Panc1 (cell line): ENCODE data around the gene BEX2. TPM values are rescaled to one million over a fixed set of nuclear protein-coding genes. Genes with fewer than 3 reads are reported as not detected.
"Not testable (repeated sequence)": the region's sequence is repeated elsewhere in the genome, so short reads cannot be mapped to it uniquely, and the experiment has no call there.

Experiments
- ATAC-seq: fragments of 200-7000 bp; cut with Tn5 transposase; 2 replicates; pipeline ENCODE4 v1.9.1; 2020; ENCODE audit warnings: mild to moderate bottlenecking, moderate library complexity
- Bru-seq: library from RNA; stranded (reverse); fragments of 400-500 nt; gene quantifications from one replicate; lab custom pipeline; 2021; lab: Mats Ljungman, UMichigan
- BruChase-seq, 2 experiments: library from RNA; stranded (reverse); fragments of 400-500 nt; gene quantifications; one replicate each; lab custom pipeline; 2021; lab: Mats Ljungman, UMichigan
- BruUV-seq: library from RNA; stranded (reverse); fragments of 400-500 nt; replicated peaks from 2 replicates; lab custom pipeline; 2021; lab: Mats Ljungman, UMichigan
- CTCF ChIA-PET: fragments of 300-600 bp; sonication (Branson Sonifier 250); formaldehyde crosslinking; loops from one replicate; lab custom pipeline; 2022; ENCODE audit warnings: antibody characterized with exemption; lab: Charles Lee
- POLR2A ChIA-PET: fragments of 300-600 bp; sonication (Branson Sonifier 250); formaldehyde crosslinking; loops from one replicate; lab custom pipeline; 2022; ENCODE audit warnings: antibody characterized with exemption; lab: Charles Lee
- DNase-seq: peaks from one replicate; pipeline ENCODE4 v3.0.0-alpha.2; 2010; ENCODE audit warnings: low read depth, low spot score
- H3K27ac ChIP-seq: 2 replicates; pipeline ENCODE4 v1.5.1; 2011; ENCODE audit warnings: mild to moderate bottlenecking, low read length, inconsistent platforms
- H3K27me3 ChIP-seq: fragments of 200-500 bp; sonication (Bioruptor generic); 2 replicates; pipeline ENCODE4 v1.6.0; 2014; ENCODE audit warnings: low read length, inconsistent platforms; ENCODE audit not compliant: control insufficient read depth, insufficient read depth
- H3K36me3 ChIP-seq: fragments of 200-500 bp; sonication (Bioruptor generic); 2 replicates; pipeline ENCODE4 v1.5.1; 2014; ENCODE audit warnings: inconsistent platforms, mild to moderate bottlenecking, low read length, moderate library complexity; ENCODE audit not compliant: control insufficient read depth, insufficient read depth
- H3K4me1 ChIP-seq: 2 replicates; pipeline ENCODE4 v1.5.1; 2011; ENCODE audit warnings: inconsistent platforms, mild to moderate bottlenecking, low read length, moderate library complexity; ENCODE audit not compliant: control insufficient read depth, insufficient read depth
- H3K4me3 ChIP-seq, 2 experiments: 2 replicates each; pipeline ENCODE4 v1.5.1; 2011 to 2012; ENCODE audit warnings: low read depth in 2 of 2, low read length in 2 of 2, mild to moderate bottlenecking in 2 of 2, inconsistent platforms in 1 of 2, moderate library complexity in 1 of 2
- H3K9me3 ChIP-seq: fragments of 200-500 bp; sonication (Bioruptor generic); 2 replicates; pipeline ENCODE4 v1.5.1; 2014; ENCODE audit warnings: low read depth, mild to moderate bottlenecking, inconsistent platforms, low read length, moderate library complexity; ENCODE audit not compliant: control insufficient read depth, insufficient read depth
- POLR2AphosphoS5 ChIP-seq: IDR thresholded peaks from 2 replicates; pipeline ENCODE4 v1.6.1; 2012; ENCODE audit warnings: mild to moderate bottlenecking, low read depth, low read length, moderate library complexity
- SIN3A ChIP-seq: IDR thresholded peaks from 2 replicates; pipeline ENCODE4 v1.6.1; 2012; ENCODE audit warnings: low read depth, mild to moderate bottlenecking, low read length, moderate library complexity, borderline replicate concordance; ENCODE audit not compliant: insufficient read depth
- TCF7L2 ChIP-seq: IDR thresholded peaks from 2 replicates; pipeline ENCODE4 v1.6.1; 2011; ENCODE audit warnings: mild to moderate bottlenecking, low read depth, low read length, inconsistent platforms
- in situ Hi-C: cut with HindIII; loops from 2 replicates; pipeline ENCODE4 v1.10.0; 2016; ENCODE audit warnings: low sequenced_read_pairs, low pct_unique_long_range_greater_than_20kb
- intact Hi-C: fragments of 100-400 bp; cut with micrococcal nuclease; formaldehyde crosslinking; loops from one replicate; pipeline ENCODE4 v1.10.0; 2022; ENCODE audit not compliant: unreplicated experiment
- long read RNA-seq: library from polyadenylated mRNA; unstranded; transcript quantifications from one replicate; pipeline ENCODE4 v2.0.0, GENCODE V29; 2021; ENCODE audit not compliant: unreplicated experiment
- polyA plus RNA-seq: library from polyadenylated mRNA; unstranded; fragments of >200 nt; gene quantifications from one replicate; pipeline ENCODE4 v1.2.1, GENCODE V29; 2012; ENCODE audit warnings: missing spikeins; ENCODE audit not compliant: insufficient read length
- total RNA-seq: library from RNA; stranded (reverse); gene quantifications from one replicate; pipeline ENCODE4 v1.2.1, GENCODE V29; 2021; ENCODE audit not compliant: unreplicated experiment
- TF ChIP-seq, protein P1 (sequence below): fragments of 450-650 bp; IDR thresholded peaks from 2 replicates; pipeline ENCODE4 v1.5.1; 2017; ENCODE audit warnings: mild to moderate bottlenecking
- TF ChIP-seq, protein P2 (sequence below), 2 experiments: IDR thresholded peaks; 2 replicates each; pipeline ENCODE4 v1.6.1; 2011 to 2012; ENCODE audit warnings: low read depth in 2 of 2, control low read depth in 1 of 2, low read length in 1 of 2, mild to moderate bottlenecking in 1 of 2, moderate library complexity in 1 of 2; ENCODE audit not compliant: insufficient read depth in 1 of 2

Gene BEX2
- total RNA-seq (9.1 TPM), Bru-seq, nascent RNA (percentile 55 among the genes with signal in this experiment), BruChase-seq, experiment 1, labeled RNA remaining after a 2-hour chase (percentile 63 among the genes with signal in this experiment), BruChase-seq, experiment 2, labeled RNA remaining after a 6-hour chase (percentile 78 among the genes with signal in this experiment)
- 8.6 TPM for polyA plus RNA-seq
- long read RNA-seq, transcript BEX2-202 (3 exons, 899 nt) = major isoform, 5 of 10 reads
- long read RNA-seq, partial matches to known transcripts = 2 of 10 reads
- long read RNA-seq, other reads (novel, unspliced or antisense) = 2 of 10 reads

DNA sequence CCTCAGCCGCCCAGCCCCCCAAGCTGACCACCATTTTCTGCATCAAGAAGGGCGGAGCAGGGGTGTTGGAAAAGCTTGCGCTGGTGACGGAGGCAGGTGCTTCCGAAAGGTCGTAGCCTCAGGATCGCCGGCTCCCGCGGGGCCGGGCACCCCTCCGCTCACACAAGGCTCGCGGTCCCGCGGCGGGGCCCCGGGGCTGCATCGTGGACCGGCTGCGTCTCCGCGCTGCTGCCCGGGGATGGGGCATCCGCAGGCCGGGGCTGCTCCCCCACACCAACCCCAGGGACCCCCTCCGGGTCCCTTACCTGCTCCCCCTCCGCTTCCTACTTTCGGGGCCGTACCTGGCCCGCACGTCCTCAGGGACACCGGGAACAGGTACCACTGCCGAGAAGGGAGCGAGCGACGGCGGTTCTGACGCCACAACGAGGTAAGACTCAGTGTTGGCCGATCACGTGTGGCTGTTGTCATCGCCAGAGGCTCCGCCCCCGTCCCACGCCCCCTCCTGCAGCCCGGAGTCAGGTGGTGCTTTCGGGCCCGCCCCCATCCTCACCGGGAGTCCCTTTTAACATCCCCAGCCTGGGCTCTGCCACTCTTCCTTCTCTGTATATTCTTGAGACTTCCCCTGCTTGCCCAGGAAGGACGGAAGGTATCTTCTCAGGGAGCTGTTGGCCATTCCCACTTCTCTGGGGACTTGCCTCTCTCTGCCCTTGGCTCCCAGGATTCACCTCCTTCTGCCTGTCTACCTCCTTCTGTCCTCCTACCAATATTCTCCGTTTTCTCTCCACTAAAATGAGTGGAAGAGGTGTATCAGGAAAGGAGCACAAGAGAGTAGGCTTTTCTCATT, at the start of gene BEX2:
BEX2 (minus strand) TSS at position 436 of the 844 bp plus-strand sequence. CDS start 1,014 bp downstream, outside the sequence.
- no TSS peak for BruUV-seq
- intact Hi-C loops = no loop called here
- ATAC-seq = peak; percentile 96
- in situ Hi-C loops = no loop called here
- Histone ChIP-seq H3K4me3 (peak within 1 kb of the TSS; percentile 53 to 71), H3K27ac (no peak within 1 kb of the TSS), H3K27me3 (peaks cover 12% of the 10 kb centered on the region), H3K9me3 (no peaks in the 10 kb centered on the region), H3K36me3 (no peaks in the 10 kb centered on the region), H3K4me1 (peaks cover 2% of the 10 kb centered on the region; the same call in 1 of the 2 replicates)
- TF ChIP-seq, protein P1, sequence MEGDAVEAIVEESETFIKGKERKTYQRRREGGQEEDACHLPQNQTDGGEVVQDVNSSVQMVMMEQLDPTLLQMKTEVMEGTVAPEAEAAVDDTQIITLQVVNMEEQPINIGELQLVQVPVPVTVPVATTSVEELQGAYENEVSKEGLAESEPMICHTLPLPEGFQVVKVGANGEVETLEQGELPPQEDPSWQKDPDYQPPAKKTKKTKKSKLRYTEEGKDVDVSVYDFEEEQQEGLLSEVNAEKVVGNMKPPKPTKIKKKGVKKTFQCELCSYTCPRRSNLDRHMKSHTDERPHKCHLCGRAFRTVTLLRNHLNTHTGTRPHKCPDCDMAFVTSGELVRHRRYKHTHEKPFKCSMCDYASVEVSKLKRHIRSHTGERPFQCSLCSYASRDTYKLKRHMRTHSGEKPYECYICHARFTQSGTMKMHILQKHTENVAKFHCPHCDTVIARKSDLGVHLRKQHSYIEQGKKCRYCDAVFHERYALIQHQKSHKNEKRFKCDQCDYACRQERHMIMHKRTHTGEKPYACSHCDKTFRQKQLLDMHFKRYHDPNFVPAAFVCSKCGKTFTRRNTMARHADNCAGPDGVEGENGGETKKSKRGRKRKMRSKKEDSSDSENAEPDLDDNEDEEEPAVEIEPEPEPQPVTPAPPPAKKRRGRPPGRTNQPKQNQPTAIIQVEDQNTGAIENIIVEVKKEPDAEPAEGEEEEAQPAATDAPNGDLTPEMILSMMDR = no peak
- POLR2A ChIA-PET = no interaction called here
- peak; percentile 12 for DNase-seq
- CTCF ChIA-PET = no interaction called here

DNA sequence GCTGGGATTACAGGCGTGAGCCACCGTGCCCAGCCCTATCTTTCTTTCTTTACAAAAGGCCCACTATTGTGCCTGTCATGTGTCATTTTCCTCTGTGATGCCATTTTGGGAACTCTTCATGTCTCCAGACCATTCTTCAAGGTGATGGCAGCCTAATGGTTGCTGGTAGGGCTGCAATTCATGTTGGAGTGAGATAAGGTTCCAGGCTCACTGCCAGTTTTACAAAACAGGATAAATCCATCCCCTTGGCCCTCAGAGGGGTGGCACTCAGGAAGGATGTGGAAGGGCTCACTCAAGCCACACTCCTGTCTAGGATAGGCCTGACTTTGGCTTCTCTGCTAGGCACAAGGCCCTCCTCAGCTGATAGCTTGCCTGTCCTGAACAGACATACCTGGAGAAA, 49.3 kb upstream of the BEX2 start:
- in situ Hi-C loops = no loop called here
- H3K27ac ChIP-seq = no peak overlapping the region
- H3K4me3 ChIP-seq = no peak overlapping the region
- no peaks in the 10 kb centered on the region for H3K9me3 ChIP-seq
- peaks cover 11% of the 10 kb centered on the region for H3K4me1 ChIP-seq
- H3K36me3 ChIP-seq = peaks cover 2% of the 10 kb centered on the region
- ATAC-seq (no peak), DNase-seq (no peak)
- intact Hi-C loops = no loop called here
- TF ChIP-seq SIN3A (no peak), TCF7L2 (no peak), POLR2AphosphoS5 (no peak)
- TF ChIP-seq, protein P1 = no peak
- TF ChIP-seq, protein P2, sequence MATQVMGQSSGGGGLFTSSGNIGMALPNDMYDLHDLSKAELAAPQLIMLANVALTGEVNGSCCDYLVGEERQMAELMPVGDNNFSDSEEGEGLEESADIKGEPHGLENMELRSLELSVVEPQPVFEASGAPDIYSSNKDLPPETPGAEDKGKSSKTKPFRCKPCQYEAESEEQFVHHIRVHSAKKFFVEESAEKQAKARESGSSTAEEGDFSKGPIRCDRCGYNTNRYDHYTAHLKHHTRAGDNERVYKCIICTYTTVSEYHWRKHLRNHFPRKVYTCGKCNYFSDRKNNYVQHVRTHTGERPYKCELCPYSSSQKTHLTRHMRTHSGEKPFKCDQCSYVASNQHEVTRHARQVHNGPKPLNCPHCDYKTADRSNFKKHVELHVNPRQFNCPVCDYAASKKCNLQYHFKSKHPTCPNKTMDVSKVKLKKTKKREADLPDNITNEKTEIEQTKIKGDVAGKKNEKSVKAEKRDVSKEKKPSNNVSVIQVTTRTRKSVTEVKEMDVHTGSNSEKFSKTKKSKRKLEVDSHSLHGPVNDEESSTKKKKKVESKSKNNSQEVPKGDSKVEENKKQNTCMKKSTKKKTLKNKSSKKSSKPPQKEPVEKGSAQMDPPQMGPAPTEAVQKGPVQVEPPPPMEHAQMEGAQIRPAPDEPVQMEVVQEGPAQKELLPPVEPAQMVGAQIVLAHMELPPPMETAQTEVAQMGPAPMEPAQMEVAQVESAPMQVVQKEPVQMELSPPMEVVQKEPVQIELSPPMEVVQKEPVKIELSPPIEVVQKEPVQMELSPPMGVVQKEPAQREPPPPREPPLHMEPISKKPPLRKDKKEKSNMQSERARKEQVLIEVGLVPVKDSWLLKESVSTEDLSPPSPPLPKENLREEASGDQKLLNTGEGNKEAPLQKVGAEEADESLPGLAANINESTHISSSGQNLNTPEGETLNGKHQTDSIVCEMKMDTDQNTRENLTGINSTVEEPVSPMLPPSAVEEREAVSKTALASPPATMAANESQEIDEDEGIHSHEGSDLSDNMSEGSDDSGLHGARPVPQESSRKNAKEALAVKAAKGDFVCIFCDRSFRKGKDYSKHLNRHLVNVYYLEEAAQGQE (IDR thresholded peaks at IDR 0.05; ENCODE audit: insufficient read depth in 1 of 2, low read depth in 2 of 2, low read length in 1 of 2) = no peak
- H3K27me3 ChIP-seq = no peaks in the 10 kb centered on the region
- CTCF ChIA-PET = no interaction called here
- POLR2A ChIA-PET = no interaction called here
- BruUV-seq = no TSS peak

DNA sequence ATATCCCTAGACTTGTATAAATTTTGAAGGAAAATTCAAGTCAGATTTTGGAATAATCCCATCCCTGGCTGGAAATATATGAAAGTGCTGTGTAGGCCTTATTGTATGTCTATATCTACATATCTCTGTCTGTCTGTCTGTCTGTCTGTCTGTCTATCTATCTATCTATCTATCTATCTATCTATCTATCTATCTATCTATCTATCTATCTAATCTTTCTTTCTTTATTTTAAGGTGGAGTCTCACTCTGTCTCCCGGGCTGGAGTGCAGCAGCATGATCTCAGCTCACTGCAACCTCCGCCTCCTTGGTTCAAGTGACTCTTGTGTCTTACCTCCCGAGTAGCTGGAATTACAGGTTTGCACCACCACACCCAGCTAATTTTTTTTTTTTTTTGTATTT, 48.8 kb upstream of the BEX2 start:
- H3K9me3 ChIP-seq, H3K36me3 ChIP-seq, H3K4me3 ChIP-seq, intact Hi-C loops, H3K27ac ChIP-seq, BruUV-seq, DNase-seq, H3K27me3 ChIP-seq, CTCF ChIA-PET, ATAC-seq, in situ Hi-C loops, POLR2A ChIA-PET: not testable (repeated sequence)
- peaks cover 11% of the 10 kb centered on the region for H3K4me1 ChIP-seq
